DND-41 (cell line): ENCODE measurements around the gene MRPS2.

Experiments used
- ATAC-seq: fragments of 200-7000 bp; cut with Tn5 transposase; 3 replicates; pipeline ENCODE4 v1.9.1; 2021; ENCODE audit warnings: low read depth; ENCODE audit not compliant: insufficient read depth
- DNase-seq: peaks from one replicate; pipeline ENCODE4 v3.0.0-alpha.2; 2020
- H2AFZ ChIP-seq: 2 replicates; pipeline ENCODE4 v1.6.0; 2012; ENCODE audit warnings: low read depth, low read length
- H3K27ac ChIP-seq: 2 replicates; pipeline ENCODE4 v1.5.1; 2012; ENCODE audit warnings: low read length, inconsistent platforms
- H3K27me3 ChIP-seq: fragments of 200-600 bp; sonication (generic); 2 replicates; pipeline ENCODE4 v1.6.0; 2012; ENCODE audit warnings: low read length, mild to moderate bottlenecking, inconsistent platforms; ENCODE audit not compliant: insufficient read depth, poor library complexity
- H3K36me3 ChIP-seq: 2 replicates; pipeline ENCODE4 v1.5.1; 2012; ENCODE audit warnings: low read length, inconsistent platforms; ENCODE audit not compliant: insufficient read depth
- H3K4me1 ChIP-seq: 2 replicates; pipeline ENCODE4 v1.5.1; 2012; ENCODE audit warnings: mild to moderate bottlenecking, low read length; ENCODE audit not compliant: insufficient read depth
- H3K4me2 ChIP-seq: 2 replicates; pipeline ENCODE4 v1.6.0; 2012; ENCODE audit warnings: mild to moderate bottlenecking, moderate library complexity, low read length, inconsistent platforms; ENCODE audit not compliant: insufficient read depth
- H3K4me3 ChIP-seq, 2 experiments: fragments of 200-600 bp in 1 of 2; shearing (Covaris generic) in 1 of 2; 2 replicates each; pipeline ENCODE4 v1.5.1; 2012 to 2016; ENCODE audit warnings: inconsistent platforms in 2 of 2, low read length in 2 of 2, mild to moderate bottlenecking in 2 of 2, low read depth in 1 of 2, moderate library complexity in 1 of 2
- H3K79me2 ChIP-seq: 2 replicates; pipeline ENCODE4 v1.6.0; 2012; ENCODE audit warnings: low read length, inconsistent platforms; ENCODE audit not compliant: insufficient read depth
- H3K9ac ChIP-seq: 2 replicates; pipeline ENCODE4 v1.6.0; 2012; ENCODE audit warnings: low read depth, mild to moderate bottlenecking, inconsistent platforms, low read length, moderate library complexity
- H3K9me3 ChIP-seq: 2 replicates; pipeline ENCODE4 v1.5.1; 2012; ENCODE audit warnings: low read length, moderate library complexity, mild to moderate bottlenecking, inconsistent platforms; ENCODE audit not compliant: insufficient read depth, severe bottlenecking
- H4K20me1 ChIP-seq: 2 replicates; pipeline ENCODE4 v1.6.0; 2012; ENCODE audit warnings: low read length; ENCODE audit not compliant: insufficient read depth
- EZH2 ChIP-seq: IDR thresholded peaks from 3 replicates; pipeline ENCODE4 v1.6.1; 2012; ENCODE audit warnings: borderline replicate concordance, low read depth, mild to moderate bottlenecking, moderate library complexity, low read length, inconsistent platforms; ENCODE audit not compliant: severe bottlenecking
- TF ChIP-seq, protein P1 (sequence below): IDR thresholded peaks from 2 replicates; pipeline ENCODE4 v1.5.1; 2012; ENCODE audit warnings: borderline replicate concordance, low read length, moderate library complexity, mild to moderate bottlenecking; ENCODE audit not compliant: poor library complexity, severe bottlenecking; ENCODE audit errors: extremely low read depth

The MRPS2 gene

DNA sequence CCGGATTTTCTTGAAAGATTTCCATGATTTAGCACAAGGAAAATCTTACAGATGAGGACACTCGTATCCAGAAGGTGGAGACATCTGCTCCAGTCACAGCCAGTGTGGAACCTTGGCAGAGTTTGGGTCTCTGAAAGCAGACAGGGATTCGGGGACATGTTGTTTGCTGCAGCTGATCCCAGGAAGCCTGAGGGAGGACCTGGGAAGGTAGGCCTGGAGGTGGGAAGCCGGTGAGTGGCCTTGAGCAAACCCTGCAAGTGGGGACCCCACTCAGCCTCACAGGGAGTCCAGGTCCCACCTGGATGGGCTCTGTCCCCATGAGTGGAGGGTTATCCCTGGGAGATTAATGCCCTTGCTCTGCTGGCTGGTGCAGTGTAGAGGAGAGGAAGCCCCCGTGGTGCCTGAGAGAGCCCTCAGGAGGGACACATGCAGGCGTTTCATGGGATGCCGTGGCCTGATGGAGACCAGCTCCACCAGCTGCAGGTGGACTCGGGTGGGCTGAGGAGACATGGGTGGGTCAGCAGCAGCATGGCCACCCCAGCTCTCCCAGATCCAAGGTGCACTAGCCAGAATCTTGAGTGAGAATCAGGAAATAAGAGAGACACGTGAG, 7.8 kb downstream of the MRPS2 start:
- no peak overlapping the region for H3K27ac ChIP-seq
- H3K79me2 ChIP-seq: no peaks in the 10 kb centered on the region
- no peak overlapping the region for H3K4me2 ChIP-seq
- no peak overlapping the region for H2AFZ ChIP-seq
- H3K9ac ChIP-seq: no peak overlapping the region
- DNase-seq: no peak
- H4K20me1 ChIP-seq: peaks cover 22% of the 10 kb centered on the region
- no peaks in the 10 kb centered on the region for H3K27me3 ChIP-seq
- peaks cover 19% of the 10 kb centered on the region for H3K36me3 ChIP-seq
- ATAC-seq: no peak
- no peaks in the 10 kb centered on the region for H3K4me1 ChIP-seq
- TF ChIP-seq, protein P1, sequence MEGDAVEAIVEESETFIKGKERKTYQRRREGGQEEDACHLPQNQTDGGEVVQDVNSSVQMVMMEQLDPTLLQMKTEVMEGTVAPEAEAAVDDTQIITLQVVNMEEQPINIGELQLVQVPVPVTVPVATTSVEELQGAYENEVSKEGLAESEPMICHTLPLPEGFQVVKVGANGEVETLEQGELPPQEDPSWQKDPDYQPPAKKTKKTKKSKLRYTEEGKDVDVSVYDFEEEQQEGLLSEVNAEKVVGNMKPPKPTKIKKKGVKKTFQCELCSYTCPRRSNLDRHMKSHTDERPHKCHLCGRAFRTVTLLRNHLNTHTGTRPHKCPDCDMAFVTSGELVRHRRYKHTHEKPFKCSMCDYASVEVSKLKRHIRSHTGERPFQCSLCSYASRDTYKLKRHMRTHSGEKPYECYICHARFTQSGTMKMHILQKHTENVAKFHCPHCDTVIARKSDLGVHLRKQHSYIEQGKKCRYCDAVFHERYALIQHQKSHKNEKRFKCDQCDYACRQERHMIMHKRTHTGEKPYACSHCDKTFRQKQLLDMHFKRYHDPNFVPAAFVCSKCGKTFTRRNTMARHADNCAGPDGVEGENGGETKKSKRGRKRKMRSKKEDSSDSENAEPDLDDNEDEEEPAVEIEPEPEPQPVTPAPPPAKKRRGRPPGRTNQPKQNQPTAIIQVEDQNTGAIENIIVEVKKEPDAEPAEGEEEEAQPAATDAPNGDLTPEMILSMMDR: no peak
- TF ChIP-seq EZH2: no peak
- H3K4me3 ChIP-seq: no peak overlapping the region
- no peaks in the 10 kb centered on the region for H3K9me3 ChIP-seq

GRCh38 chr9:135509458-135509857, 9.0 kb downstream of the MRPS2 start:
- H3K27me3 ChIP-seq: no peaks in the 10 kb centered on the region
- no peak overlapping the region for H3K4me3 ChIP-seq
- no peaks in the 10 kb centered on the region for H3K9me3 ChIP-seq
- H4K20me1 ChIP-seq: peaks cover 10% of the 10 kb centered on the region
- peaks cover 8% of the 10 kb centered on the region for H3K36me3 ChIP-seq
- TF ChIP-seq, protein P1: no peak
- no peak for TF ChIP-seq EZH2
- DNase-seq (no peak), ATAC-seq (no peak)
- H3K27ac ChIP-seq: no peak overlapping the region
- H3K9ac ChIP-seq: no peak overlapping the region
- H2AFZ ChIP-seq: no peak overlapping the region
- H3K4me2 ChIP-seq: no peak overlapping the region
- no peaks in the 10 kb centered on the region for H3K79me2 ChIP-seq
- H3K4me1 ChIP-seq: no peaks in the 10 kb centered on the region

GRCh38 chr9:135512241-135512603, 11.7 kb downstream of the MRPS2 start:
- no peak overlapping the region for H3K4me3 ChIP-seq
- H4K20me1 ChIP-seq: no peaks in the 10 kb centered on the region
- H3K27ac ChIP-seq: no peak overlapping the region
- TF ChIP-seq EZH2: no peak
- TF ChIP-seq, protein P1: no peak
- H3K27me3 ChIP-seq: no peaks in the 10 kb centered on the region
- no peak overlapping the region for H3K9ac ChIP-seq
- no peak overlapping the region for H2AFZ ChIP-seq
- no peaks in the 10 kb centered on the region for H3K4me1 ChIP-seq
- H3K79me2 ChIP-seq: no peaks in the 10 kb centered on the region
- H3K4me2 ChIP-seq: no peak overlapping the region
- no peaks in the 10 kb centered on the region for H3K36me3 ChIP-seq
- ATAC-seq (no peak), DNase-seq (no peak)
- H3K9me3 ChIP-seq: no peaks in the 10 kb centered on the region
